CD4-positive, alpha-beta T cell treated with Interleukin-4 for 4 hours (primary cell): ENCODE data around the gene PTPRA.

Experiments
- DNase-seq: peaks from one replicate; pipeline ENCODE4 v3.0.0-alpha.2; 2020

The PTPRA gene

GRCh38 chr20:2937902-2938301, 64.6 kb downstream of the PTPRA start:
- DNase-seq: no peak

- DNase-seq: no peak
Measured at GRCh38 chr20:2942439-2942838, 69.2 kb downstream of the PTPRA start.

GRCh38 chr20:2946988-2947961, 74.0 kb downstream of the PTPRA start:
- DNase-seq: no peak

- no peak for DNase-seq
Measured at GRCh38 chr20:2948968-2949367, 75.7 kb downstream of the PTPRA start.

GRCh38 chr20:2952766-2953165, 79.5 kb downstream of the PTPRA start:
- no peak for DNase-seq

- no peak for DNase-seq
Measured at GRCh38 chr20:2955257-2955970, 82.1 kb downstream of the PTPRA start.

- no peak for DNase-seq
Measured at GRCh38 chr20:2956480-2956879, 83.2 kb downstream of the PTPRA start.

- no peak for DNase-seq
Measured at GRCh38 chr20:2967841-2968240, 94.6 kb downstream of the PTPRA start.

GRCh38 chr20:2972126-2972525, 98.8 kb downstream of the PTPRA start:
- no peak for DNase-seq

GRCh38 chr20:2973574-2973973, 100.3 kb downstream of the PTPRA start:
- no peak for DNase-seq

GRCh38 chr20:2978519-2978918, 105.2 kb downstream of the PTPRA start:
- no peak for DNase-seq

GRCh38 chr20:2981646-2982045, 108.4 kb downstream of the PTPRA start:
- DNase-seq: no peak

- DNase-seq: no peak
Measured at GRCh38 chr20:2983508-2983907, 110.2 kb downstream of the PTPRA start.

- peak; percentile 1 for DNase-seq
Measured at GRCh38 chr20:2984028-2984501, 110.8 kb downstream of the PTPRA start.

GRCh38 chr20:2984956-2985661, 111.8 kb downstream of the PTPRA start:
- no peak for DNase-seq

GRCh38 chr20:2986466-2986865, 113.2 kb downstream of the PTPRA start:
- DNase-seq: no peak

- no peak for DNase-seq
Measured at GRCh38 chr20:2987861-2988260, 114.6 kb downstream of the PTPRA start.

- DNase-seq: no peak
Measured at GRCh38 chr20:2991532-2991931, 118.3 kb downstream of the PTPRA start.

GRCh38 chr20:2993250-2993649, 120.0 kb downstream of the PTPRA start:
- DNase-seq: no peak

- DNase-seq: no peak
Measured at GRCh38 chr20:2995796-2996195, 122.5 kb downstream of the PTPRA start.

GRCh38 chr20:2998728-2999127, 125.4 kb downstream of the PTPRA start:
- no peak for DNase-seq

GRCh38 chr20:3000852-3001523, 127.7 kb downstream of the PTPRA start:
- peak; percentile 29 for DNase-seq

GRCh38 chr20:3003416-3003815, 130.1 kb downstream of the PTPRA start:
- DNase-seq: no peak
